Astrocyte of the cerebellum (primary cell): Measurements from ENCODE around the gene RAB22A.

ENCODE experiments used
- DNase-seq: peaks from one replicate; pipeline ENCODE4 v3.0.0-alpha.2; 2011; ENCODE audit warnings: low read depth
- H3K4me3 ChIP-seq: 2 replicates; pipeline ENCODE4 v1.5.1; 2011; ENCODE audit warnings: mild to moderate bottlenecking, low read depth, low read length, moderate library complexity
- CTCF ChIP-seq: IDR thresholded peaks from 2 replicates; pipeline ENCODE4 v1.5.1; 2012; ENCODE audit warnings: low read length, low read depth, moderate library complexity, mild to moderate bottlenecking; ENCODE audit errors: missing control alignments
- in situ Hi-C: cut with HindIII; loops from 2 replicates; pipeline ENCODE4 v1.10.0; 2017; ENCODE audit warnings: low sequenced_read_pairs

Gene RAB22A

GRCh38 chr20:58331961-58332551, 22.5 kb downstream of the RAB22A start:
- in situ Hi-C loops = no loop called here
- TF ChIP-seq CTCF = no peak
- H3K4me3 ChIP-seq = no peak overlapping the region
- no peak for DNase-seq

DNA sequence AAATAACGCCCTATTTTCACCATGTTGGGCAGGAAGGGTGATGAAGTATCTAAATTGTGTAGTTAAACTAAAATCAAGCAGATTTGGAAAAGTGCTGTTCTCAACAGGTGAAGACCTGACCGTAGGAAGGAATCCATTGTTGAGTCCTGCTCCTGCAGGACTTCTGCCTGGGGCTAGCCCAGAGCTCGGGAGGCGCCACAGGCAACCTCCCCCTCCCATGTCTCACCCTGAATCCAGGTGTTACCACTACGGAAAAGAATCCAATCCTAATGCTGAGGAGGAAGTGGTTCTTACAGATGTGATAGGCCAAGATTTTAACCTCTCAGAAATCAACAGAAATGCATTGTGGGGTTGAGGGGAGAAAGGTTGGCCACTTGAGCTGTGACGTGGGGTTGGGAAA, 30.2 kb downstream of the RAB22A start:
- no peak for TF ChIP-seq CTCF
- no peak overlapping the region for H3K4me3 ChIP-seq
- DNase-seq = no peak
- in situ Hi-C loops = no loop called here

DNA sequence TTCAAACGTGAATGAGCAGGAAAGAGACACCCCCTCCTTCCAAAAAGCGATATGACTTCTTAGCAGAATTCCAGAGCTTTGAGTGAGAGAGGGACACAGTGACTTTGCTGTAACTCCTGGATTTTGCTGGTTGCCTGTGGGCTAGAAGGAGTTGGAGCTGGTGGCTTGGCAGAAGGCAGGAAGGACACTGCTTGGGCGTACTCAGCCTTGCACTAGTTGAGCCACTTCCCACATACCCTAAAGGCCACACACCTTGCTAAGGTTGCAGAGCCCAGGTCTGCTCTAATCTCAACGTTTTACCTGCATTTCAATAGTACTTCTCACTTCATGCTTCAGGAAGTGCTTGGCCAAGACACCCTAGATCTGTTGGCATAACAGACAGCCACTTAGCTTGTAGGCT, 30.6 kb downstream of the RAB22A start:
- H3K4me3 ChIP-seq = no peak overlapping the region
- in situ Hi-C loops = no loop called here
- TF ChIP-seq CTCF = no peak
- no peak for DNase-seq

- in situ Hi-C loops = no loop called here
- TF ChIP-seq CTCF = no peak
- DNase-seq = no peak
- H3K4me3 ChIP-seq = no peak overlapping the region
Observed at GRCh38 chr20:58340853-58341252, 31.3 kb downstream of the RAB22A start.

- no peak for TF ChIP-seq CTCF
- H3K4me3 ChIP-seq = no peak overlapping the region
- in situ Hi-C loops = no loop called here
- DNase-seq = no peak
Observed at GRCh38 chr20:58342104-58342945, 32.8 kb downstream of the RAB22A start.

- DNase-seq = no peak
- in situ Hi-C loops = no loop called here
- no peak for TF ChIP-seq CTCF
- no peak overlapping the region for H3K4me3 ChIP-seq
Observed at GRCh38 chr20:58344741-58345140, 35.2 kb downstream of the RAB22A start.
